HepG2 (cell line): ENCODE results near the gene GPR89B. TPM values are rescaled to one million over a fixed set of nuclear protein-coding genes. Genes with fewer than 3 reads are reported as not detected.

Experiments
- ATAC-seq: fragments of 200-7000 bp; cut with Tn5 transposase; 3 replicates; pipeline ENCODE4 v1.9.1; 2020; ENCODE audit warnings: mild to moderate bottlenecking, moderate library complexity
- BruUV-seq: library from RNA; stranded (reverse); fragments of 400-500 nt; replicated peaks from 2 replicates; lab custom pipeline; 2021; lab: Mats Ljungman, UMichigan
- CTCF ChIA-PET: fragments of 300-600 bp; formaldehyde crosslinking; extraction: SDS; loops from one replicate; lab custom pipeline; 2021; ENCODE audit warnings: low total read pairs, inconsistent platforms, low intra/inter-chr PET ratio; lab: Yijun Ruan, JAX
- POLR2A ChIA-PET: fragments of 350-600 bp; sonication (Branson Sonifier 250); formaldehyde crosslinking; loops from one replicate; lab custom pipeline; 2020; ENCODE audit warnings: antibody characterized with exemption, inconsistent platforms; lab: Yijun Ruan, JAX
- DNase-seq: peaks from one replicate; pipeline ENCODE4 v3.0.0-alpha.2; 2015; ENCODE audit warnings: low spot score
- FAIRE-seq: peaks from 3 replicates; lab custom pipeline; 2011; peaks lifted over from hg19 to GRCh38; lab: Jason Lieb, UNC
- H2AFZ ChIP-seq: one replicate; pipeline ENCODE4 v1.6.1; 2011; ENCODE audit warnings: low read length, inconsistent platforms
- H3K27ac ChIP-seq: fragments of 300-600 bp; 3 replicates; pipeline ENCODE4 v1.8.0; 2011; ENCODE audit warnings: mixed run types, mild to moderate bottlenecking, mixed read lengths, low read length, inconsistent platforms; ENCODE audit not compliant: insufficient read depth; ENCODE audit errors: extremely low read length
- H3K27me3 ChIP-seq, 2 experiments: fragments of 200-600 bp in 1 of 2; 2 replicates in 1 of 2; 3 replicates in 1 of 2; pipeline versions ENCODE4 v1.6.0 to v1.8.0; 2011; ENCODE audit warnings: low read length in 2 of 2, mild to moderate bottlenecking in 2 of 2, moderate library complexity in 2 of 2, inconsistent platforms in 1 of 2; ENCODE audit not compliant: insufficient read depth in 2 of 2, control insufficient read depth in 1 of 2
- H3K36me3 ChIP-seq, 2 experiments: fragments of 200-600 bp in 1 of 2; replicated peaks in 1 of 2; 2 replicates in 1 of 2; 3 replicates in 1 of 2; pipeline versions ENCODE4 v1.5.1 to v1.8.0; 2011; ENCODE audit warnings: low read length in 2 of 2, inconsistent platforms in 1 of 2; ENCODE audit not compliant: insufficient read depth in 2 of 2, control insufficient read depth in 1 of 2
- H3K4me1 ChIP-seq: 2 replicates; pipeline ENCODE4 v1.5.1; 2012; ENCODE audit warnings: low read length, inconsistent platforms; ENCODE audit not compliant: insufficient read depth
- H3K4me2 ChIP-seq: 2 replicates; pipeline ENCODE4 v1.6.0; 2011; ENCODE audit warnings: low read depth, low read length, inconsistent platforms
- H3K4me3 ChIP-seq, 3 experiments: fragments of 200-600 bp in 1 of 3; sonication (generic), shearing (Covaris generic) in 1 of 3; replicated peaks in 1 of 3; 2 replicates each; pipeline ENCODE4 v1.5.1; 2011 to 2016; ENCODE audit warnings: low read length in 3 of 3, inconsistent platforms in 2 of 3, low read depth in 2 of 3, mild to moderate bottlenecking in 2 of 3, control low read depth in 1 of 3, mixed read lengths in 1 of 3; ENCODE audit not compliant: insufficient read depth in 1 of 3
- H3K79me2 ChIP-seq: one replicate; pipeline ENCODE4 v1.6.1; 2011; ENCODE audit warnings: low read length, inconsistent platforms; ENCODE audit not compliant: insufficient read depth
- H3K9ac ChIP-seq: 2 replicates; pipeline ENCODE4 v1.6.0; 2011; ENCODE audit warnings: mild to moderate bottlenecking, low read depth, low read length, inconsistent platforms; ENCODE audit not compliant: insufficient read depth
- H3K9me3 ChIP-seq: 2 replicates; pipeline ENCODE4 v1.5.1; 2012; ENCODE audit warnings: mild to moderate bottlenecking, low read length
- H4K20me1 ChIP-seq: 2 replicates; pipeline ENCODE4 v1.6.0; 2011; ENCODE audit warnings: inconsistent platforms, mild to moderate bottlenecking, low read length, moderate library complexity; ENCODE audit not compliant: insufficient read depth
- MTA3 ChIP-seq: sonication (generic); formaldehyde crosslinking; IDR thresholded peaks from 2 replicates; pipeline ENCODE4 v1.4.0; 2020; ENCODE audit warnings: missing genetic modification reagents
- NKX3-1 ChIP-seq: sonication (generic); formaldehyde crosslinking; IDR thresholded peaks from 2 replicates; pipeline ENCODE4 v1.5.0; 2020; ENCODE audit warnings: missing genetic modification reagents
- SKI ChIP-seq: fragments of 450-650 bp; IDR thresholded peaks from one replicate; pipeline ENCODE4 v1.6.1; 2018; ENCODE audit warnings: mild to moderate bottlenecking; ENCODE audit not compliant: partially characterized antibody
- SKIL ChIP-seq: sonication (generic); formaldehyde crosslinking; IDR thresholded peaks from 2 replicates; pipeline ENCODE4 v1.8.0; 2022; ENCODE audit warnings: missing genetic modification reagents, mild to moderate bottlenecking, moderate library complexity, borderline replicate concordance
- SMAD9 ChIP-seq: sonication (generic); formaldehyde crosslinking; IDR thresholded peaks from 2 replicates; pipeline ENCODE4 v1.5.1; 2020; ENCODE audit warnings: mild to moderate bottlenecking, missing genetic modification reagents
- ZFP36L1 ChIP-seq: sonication (generic); formaldehyde crosslinking; IDR thresholded peaks from 2 replicates; pipeline ENCODE4 v1.8.0; 2022; ENCODE audit warnings: mild to moderate bottlenecking, missing genetic modification reagents, moderate library complexity
- ZNF121 ChIP-seq: sonication (generic); formaldehyde crosslinking; IDR thresholded peaks from 2 replicates; pipeline ENCODE4 v1.5.0; 2020; ENCODE audit warnings: mild to moderate bottlenecking, missing genetic modification reagents
- ZNF331 ChIP-seq: sonication (generic); formaldehyde crosslinking; IDR thresholded peaks from 2 replicates; pipeline ENCODE4 v1.4.0; 2020; ENCODE audit warnings: missing genetic modification reagents
- ZNF441 ChIP-seq: sonication (generic); formaldehyde crosslinking; IDR thresholded peaks from 2 replicates; pipeline ENCODE4 v1.7.0; 2021; ENCODE audit warnings: missing genetic modification reagents, borderline replicate concordance
- WGBS: methylation state at CpG from one replicate; pipeline ENCODE4 v1.1.6; 2017; ENCODE audit warnings: low lambda C conversion rate; 5-methylcytosine and 5-hydroxymethylcytosine counted together
- in situ Hi-C: cut with HindIII; loops from 2 replicates; pipeline ENCODE4 v1.10.0; 2017; ENCODE audit warnings: low pct_unique_long_range_greater_than_20kb; ENCODE audit not compliant: extremely low pct_ligation_motif_present
- intact Hi-C: fragments of 100-400 bp; cut with micrococcal nuclease; formaldehyde crosslinking; loops from one replicate; pipeline ENCODE4 v1.10.0; 2022; ENCODE audit not compliant: unreplicated experiment
- polyA plus RNA-seq, 8 experiments: library from polyadenylated mRNA; depleted of rRNA in 3 of 8; stranded (reverse) in 7 of 8; unstranded in 1 of 8; fragments of >200 nt; fragmentation: Illumina TruSeq in 4 of 8; extraction: Trizol in 4 of 8; gene quantifications; 2 replicates each; pipeline versions ENCODE4 v1.2.1 to v1.2.3, GENCODE V29; 2011 to 2016; ENCODE audit warnings: low read depth in 4 of 8, missing spikeins in 1 of 8, mixed read lengths in 1 of 8; ENCODE audit not compliant: insufficient read depth in 1 of 8
- total RNA-seq, 5 experiments: library from RNA; depleted of rRNA; stranded (reverse); fragments of >200 nt; fragmentation: Illumina TruSeq; extraction: Trizol; gene quantifications; 2 replicates each; pipeline ENCODE4 v1.2.3, GENCODE V29; 2016; ENCODE audit warnings: low read depth in 1 of 5

GPR89B gene
- total and polyA plus RNA-seq, 2 of the 13 experiments (the other 11 are each of a cell fraction or from before 2014, with no cell fraction given): 12.2 to 20.1 TPM

GRCh38 chr1:147902253-147902845 lies 25.9 kb upstream of the GPR89B start, which contains the start of gene GJA8:
Gene GJA8, plus strand, starts transcription at chr1:147902795. Its CDS starts 5,161 bp downstream, at chr1:147907956.
- in situ Hi-C loops: no loop called here

More at GRCh38 chr1:147902253-147902845, 25.9 kb upstream of the GPR89B start, which contains the start of gene GJA8:
- Histone ChIP-seq H3K4me3 (no peak within 1 kb of the TSS), H3K27me3 (no peaks in the 10 kb centered on the region; a peak in 2 of 5 replicates), H3K79me2 (no peaks in the 10 kb centered on the region), H3K4me2 (no peak within 1 kb of the TSS), H3K36me3 (no peaks in the 10 kb centered on the region), H3K27ac (no peak within 1 kb of the TSS), H4K20me1 (no peaks in the 10 kb centered on the region), H3K9ac (no peak within 1 kb of the TSS), H3K4me1 (no peaks in the 10 kb centered on the region), H2AFZ (no peak within 1 kb of the TSS), H3K9me3 (no peaks in the 10 kb centered on the region)
- no peak for ATAC-seq
- no peak for TF ChIP-seq NKX3-1 (CRISPR knock-in tag)
- TF ChIP-seq SKIL (CRISPR knock-in tag): no peak
- no peak for TF ChIP-seq ZNF121
- no peak for TF ChIP-seq SMAD9 (CRISPR knock-in tag)
- TF ChIP-seq ZNF331 (CRISPR knock-in tag): no peak
- TF ChIP-seq ZFP36L1 (CRISPR knock-in tag): no peak
- no peak for TF ChIP-seq SKI
- TF ChIP-seq ZNF441 (CRISPR knock-in tag): no peak
- no peak for TF ChIP-seq MTA3
- WGBS: 48% methylated on average over 7 of the region's 7 CpGs
- intact Hi-C loops: no loop called here
- ChIA-PET CTCF (no interaction called here), POLR2A (no interaction called here)
- DNase-seq: no peak
- FAIRE-seq: no peak
- BruUV-seq: no TSS peak
